Astrocyte (in vitro differentiated cells and primary cell): ENCODE results near the gene ATP12A. TPM values are rescaled to one million over a fixed set of nuclear protein-coding genes. Genes with fewer than 3 reads are reported as not detected.

Source experiments
- DNase-seq: peaks from one replicate; pipeline ENCODE4 v3.0.0-alpha.2; 2010; ENCODE audit warnings: low read depth
- FAIRE-seq: peaks from 2 replicates; lab custom pipeline; 2011; peaks lifted over from hg19 to GRCh38; lab: Jason Lieb, UNC
- H2AFZ ChIP-seq: 2 replicates; pipeline ENCODE4 v1.6.0; 2012; ENCODE audit warnings: low read depth, low read length, inconsistent platforms
- H3K27ac ChIP-seq: 2 replicates; pipeline ENCODE4 v1.5.1; 2011; ENCODE audit warnings: low read depth, low read length, inconsistent platforms
- H3K27me3 ChIP-seq: 2 replicates; pipeline ENCODE4 v1.6.0; 2011; ENCODE audit warnings: low read length, inconsistent platforms; ENCODE audit not compliant: insufficient read depth
- H3K36me3 ChIP-seq: 2 replicates; pipeline ENCODE4 v1.5.1; 2011; ENCODE audit warnings: low read length, inconsistent platforms; ENCODE audit not compliant: insufficient read depth
- H3K4me1 ChIP-seq: 2 replicates; pipeline ENCODE4 v1.5.1; 2011; ENCODE audit warnings: low read length, inconsistent platforms; ENCODE audit not compliant: insufficient read depth
- H3K4me2 ChIP-seq: 2 replicates; pipeline ENCODE4 v1.6.0; 2012; ENCODE audit warnings: low read length, inconsistent platforms
- H3K4me3 ChIP-seq: 2 replicates; pipeline ENCODE4 v1.5.1; 2011; ENCODE audit warnings: low read depth, mild to moderate bottlenecking, low read length, inconsistent platforms; ENCODE audit not compliant: insufficient read depth
- H3K79me2 ChIP-seq: 2 replicates; pipeline ENCODE4 v1.6.0; 2012; ENCODE audit warnings: mild to moderate bottlenecking, low read length, inconsistent platforms; ENCODE audit not compliant: insufficient read depth
- H3K9ac ChIP-seq: 2 replicates; pipeline ENCODE4 v1.6.0; 2012; ENCODE audit warnings: mild to moderate bottlenecking, low read length, inconsistent platforms
- H3K9me3 ChIP-seq: 2 replicates; pipeline ENCODE4 v1.5.1; 2012; ENCODE audit warnings: low read depth, mild to moderate bottlenecking, low read length, inconsistent platforms; ENCODE audit not compliant: insufficient read depth
- H4K20me1 ChIP-seq: 2 replicates; pipeline ENCODE4 v1.6.0; 2012; ENCODE audit warnings: low read length, inconsistent platforms; ENCODE audit not compliant: insufficient read depth
- H3K27ac Mint-ChIP-seq: one replicate; pipeline ENCODE4 v1.8.0; 2021; ENCODE audit warnings: mild to moderate bottlenecking, mixed read lengths; ENCODE audit not compliant: unreplicated experiment
- H3K27me3 Mint-ChIP-seq: one replicate; pipeline ENCODE4 v1.8.0; 2021; ENCODE audit warnings: low read depth, mixed read lengths; ENCODE audit not compliant: unreplicated experiment
- H3K36me3 Mint-ChIP-seq: one replicate; pipeline ENCODE4 v1.8.0; 2021; ENCODE audit warnings: low read depth, mixed read lengths; ENCODE audit not compliant: unreplicated experiment
- H3K4me1 Mint-ChIP-seq: one replicate; pipeline ENCODE4 v1.8.0; 2021; ENCODE audit warnings: low read depth, mixed read lengths; ENCODE audit not compliant: unreplicated experiment
- H3K4me3 Mint-ChIP-seq: one replicate; pipeline ENCODE4 v1.8.0; 2021; ENCODE audit warnings: mild to moderate bottlenecking, moderate library complexity, mixed read lengths; ENCODE audit not compliant: unreplicated experiment
- H3K9me3 Mint-ChIP-seq: one replicate; pipeline ENCODE4 v1.8.0; 2021; ENCODE audit warnings: mild to moderate bottlenecking, mixed read lengths; ENCODE audit not compliant: unreplicated experiment
- CTCF ChIP-seq: IDR thresholded peaks from 2 replicates; pipeline ENCODE4 v1.5.1; 2011; ENCODE audit warnings: low read depth, mild to moderate bottlenecking, inconsistent platforms, low read length, moderate library complexity; ENCODE audit not compliant: insufficient read depth
- EZH2 ChIP-seq: IDR thresholded peaks from 2 replicates; pipeline ENCODE4 v1.6.1; 2012; ENCODE audit warnings: mild to moderate bottlenecking, low read length, inconsistent platforms; ENCODE audit not compliant: insufficient read depth
- total RNA-seq: library from RNA; stranded (reverse); gene quantifications from 2 replicates; pipeline ENCODE4 v1.2.1, GENCODE V29; 2021

Gene ATP12A
- total RNA-seq, 1 donor from 2014 or later: not detected

DNA sequence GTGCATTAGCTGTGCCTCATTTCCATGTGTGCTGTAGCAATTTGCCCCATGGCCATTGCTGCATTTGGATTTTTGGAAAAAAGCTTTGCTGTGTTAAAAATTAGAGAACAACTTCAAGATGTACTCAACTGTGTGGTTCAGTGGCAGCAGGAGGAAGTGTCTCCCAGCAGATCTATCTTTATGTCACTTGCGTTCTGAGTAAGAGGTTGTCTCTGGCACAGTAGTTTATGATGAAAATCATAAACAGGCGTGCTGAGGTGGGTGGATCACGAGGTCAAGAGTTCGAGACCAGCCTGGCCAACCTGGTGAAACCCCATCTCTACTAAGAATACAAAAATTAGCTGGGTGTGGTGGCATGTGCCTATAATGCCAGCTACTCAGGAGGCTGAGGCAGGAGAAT, 54.7 kb downstream of the ATP12A start:
- H3K27ac Mint-ChIP-seq: no peak overlapping the region
- no peak for FAIRE-seq
- Histone ChIP-seq H3K4me3 (no peak overlapping the region), H3K9me3 (no peaks in the 10 kb centered on the region), H3K9ac (no peak overlapping the region), H3K79me2 (no peaks in the 10 kb centered on the region), H2AFZ (no peak overlapping the region), H3K4me1 (no peaks in the 10 kb centered on the region), H3K4me2 (no peak overlapping the region), H3K27me3 (no peaks in the 10 kb centered on the region), H3K36me3 (no peaks in the 10 kb centered on the region), H3K27ac (no peak overlapping the region), H4K20me1 (no peaks in the 10 kb centered on the region)
- no peak for TF ChIP-seq CTCF
- no peak for TF ChIP-seq EZH2
- no peak for DNase-seq
- peaks cover 3% of the 10 kb centered on the region for H3K36me3 Mint-ChIP-seq
- peaks cover 11% of the 10 kb centered on the region for H3K27me3 Mint-ChIP-seq
- H3K4me1 Mint-ChIP-seq: no peaks in the 10 kb centered on the region
- H3K9me3 Mint-ChIP-seq: peaks cover 9% of the 10 kb centered on the region
- no peak overlapping the region for H3K4me3 Mint-ChIP-seq

- H3K27me3 Mint-ChIP-seq: peaks cover 14% of the 10 kb centered on the region
- H2AFZ ChIP-seq: no peak overlapping the region
- H3K27ac Mint-ChIP-seq: no peak overlapping the region
- peaks cover 2% of the 10 kb centered on the region for H3K9me3 Mint-ChIP-seq
- H3K4me3 ChIP-seq: no peak overlapping the region
- H3K4me1 Mint-ChIP-seq: no peaks in the 10 kb centered on the region
- H3K79me2 ChIP-seq: no peaks in the 10 kb centered on the region
- no peak overlapping the region for H3K4me3 Mint-ChIP-seq
- FAIRE-seq (no peak), DNase-seq (no peak)
- H3K27ac ChIP-seq: no peak overlapping the region
- H4K20me1 ChIP-seq: no peaks in the 10 kb centered on the region
- no peak overlapping the region for H3K9ac ChIP-seq
- TF ChIP-seq EZH2 (no peak), CTCF (no peak)
- no peaks in the 10 kb centered on the region for H3K9me3 ChIP-seq
- no peaks in the 10 kb centered on the region for H3K4me1 ChIP-seq
- no peak overlapping the region for H3K4me2 ChIP-seq
- no peaks in the 10 kb centered on the region for H3K36me3 Mint-ChIP-seq
- H3K27me3 ChIP-seq: no peaks in the 10 kb centered on the region
- no peaks in the 10 kb centered on the region for H3K36me3 ChIP-seq
These were observed 56.8 kb downstream of the ATP12A start for GRCh38 chr13:24737042-24737441.

- H3K27me3 ChIP-seq: peaks cover 1% of the 10 kb centered on the region
- Mint-ChIP-seq H3K27me3 (peaks cover 24% of the 10 kb centered on the region), H3K4me3 (no peak overlapping the region), H3K27ac (no peak overlapping the region), H3K36me3 (no peaks in the 10 kb centered on the region), H3K4me1 (no peaks in the 10 kb centered on the region), H3K9me3 (no peaks in the 10 kb centered on the region)
- no peaks in the 10 kb centered on the region for H3K4me1 ChIP-seq
- no peak overlapping the region for H3K27ac ChIP-seq
- H3K4me2 ChIP-seq: no peak overlapping the region
- no peaks in the 10 kb centered on the region for H3K9me3 ChIP-seq
- H3K9ac ChIP-seq: no peak overlapping the region
- no peaks in the 10 kb centered on the region for H3K36me3 ChIP-seq
- no peak overlapping the region for H2AFZ ChIP-seq
- no peaks in the 10 kb centered on the region for H3K79me2 ChIP-seq
- TF ChIP-seq EZH2 (no peak), CTCF (no peak)
- no peak for DNase-seq
- no peaks in the 10 kb centered on the region for H4K20me1 ChIP-seq
- FAIRE-seq: no peak
- H3K4me3 ChIP-seq: no peak overlapping the region
These were observed 58.2 kb downstream of the ATP12A start for GRCh38 chr13:24738366-24738847.
